HL-60 (cell line): Measurements from ENCODE around the gene ILDR1.

ENCODE experiments used
- GABPA ChIP-seq: IDR thresholded peaks from 2 replicates; pipeline ENCODE4 v1.6.1; 2012; ENCODE audit warnings: low read depth
- POLR2AphosphoS5 ChIP-seq: IDR thresholded peaks from 2 replicates; pipeline ENCODE4 v1.6.1; 2012; ENCODE audit warnings: low read depth
- SPI1 ChIP-seq: IDR thresholded peaks from 2 replicates; pipeline ENCODE4 v1.6.1; 2012; ENCODE audit warnings: low read depth, mild to moderate bottlenecking, borderline replicate concordance
- TF ChIP-seq, protein P1 (sequence below): IDR thresholded peaks from one replicate; pipeline ENCODE4 v1.5.1; 2011; ENCODE audit warnings: low read length, control low read depth, inconsistent platforms; ENCODE audit not compliant: insufficient read depth
- TF ChIP-seq, protein P2 (sequence below): IDR thresholded peaks from 2 replicates; pipeline ENCODE4 v1.6.1; 2012; ENCODE audit warnings: low read depth; ENCODE audit not compliant: insufficient replicate concordance

DNA sequence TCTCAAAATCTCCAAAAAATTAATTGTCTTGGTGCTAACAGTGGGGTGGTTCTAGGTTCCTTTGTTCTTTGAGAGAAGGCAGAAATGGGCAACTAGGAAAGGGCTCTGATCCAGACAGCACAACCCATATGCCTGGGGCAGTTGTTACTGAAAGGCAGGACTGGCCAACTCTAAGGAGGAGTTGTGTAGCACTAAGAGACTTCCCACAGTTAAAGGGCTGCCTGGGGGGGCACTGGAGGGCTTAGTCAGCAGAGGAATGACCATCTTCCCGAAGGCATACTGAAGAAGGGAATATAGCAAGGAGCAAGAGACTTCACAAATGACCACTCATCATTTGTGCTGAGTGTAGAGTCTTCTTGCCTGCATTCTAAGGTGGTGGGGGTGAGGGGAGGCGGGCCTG lies 15.8 kb downstream of the ILDR1 start:
- TF ChIP-seq, protein P1, sequence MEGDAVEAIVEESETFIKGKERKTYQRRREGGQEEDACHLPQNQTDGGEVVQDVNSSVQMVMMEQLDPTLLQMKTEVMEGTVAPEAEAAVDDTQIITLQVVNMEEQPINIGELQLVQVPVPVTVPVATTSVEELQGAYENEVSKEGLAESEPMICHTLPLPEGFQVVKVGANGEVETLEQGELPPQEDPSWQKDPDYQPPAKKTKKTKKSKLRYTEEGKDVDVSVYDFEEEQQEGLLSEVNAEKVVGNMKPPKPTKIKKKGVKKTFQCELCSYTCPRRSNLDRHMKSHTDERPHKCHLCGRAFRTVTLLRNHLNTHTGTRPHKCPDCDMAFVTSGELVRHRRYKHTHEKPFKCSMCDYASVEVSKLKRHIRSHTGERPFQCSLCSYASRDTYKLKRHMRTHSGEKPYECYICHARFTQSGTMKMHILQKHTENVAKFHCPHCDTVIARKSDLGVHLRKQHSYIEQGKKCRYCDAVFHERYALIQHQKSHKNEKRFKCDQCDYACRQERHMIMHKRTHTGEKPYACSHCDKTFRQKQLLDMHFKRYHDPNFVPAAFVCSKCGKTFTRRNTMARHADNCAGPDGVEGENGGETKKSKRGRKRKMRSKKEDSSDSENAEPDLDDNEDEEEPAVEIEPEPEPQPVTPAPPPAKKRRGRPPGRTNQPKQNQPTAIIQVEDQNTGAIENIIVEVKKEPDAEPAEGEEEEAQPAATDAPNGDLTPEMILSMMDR, result no peak
- TF ChIP-seq GABPA, result no peak
- no peak for TF ChIP-seq POLR2AphosphoS5
- TF ChIP-seq, protein P2, sequence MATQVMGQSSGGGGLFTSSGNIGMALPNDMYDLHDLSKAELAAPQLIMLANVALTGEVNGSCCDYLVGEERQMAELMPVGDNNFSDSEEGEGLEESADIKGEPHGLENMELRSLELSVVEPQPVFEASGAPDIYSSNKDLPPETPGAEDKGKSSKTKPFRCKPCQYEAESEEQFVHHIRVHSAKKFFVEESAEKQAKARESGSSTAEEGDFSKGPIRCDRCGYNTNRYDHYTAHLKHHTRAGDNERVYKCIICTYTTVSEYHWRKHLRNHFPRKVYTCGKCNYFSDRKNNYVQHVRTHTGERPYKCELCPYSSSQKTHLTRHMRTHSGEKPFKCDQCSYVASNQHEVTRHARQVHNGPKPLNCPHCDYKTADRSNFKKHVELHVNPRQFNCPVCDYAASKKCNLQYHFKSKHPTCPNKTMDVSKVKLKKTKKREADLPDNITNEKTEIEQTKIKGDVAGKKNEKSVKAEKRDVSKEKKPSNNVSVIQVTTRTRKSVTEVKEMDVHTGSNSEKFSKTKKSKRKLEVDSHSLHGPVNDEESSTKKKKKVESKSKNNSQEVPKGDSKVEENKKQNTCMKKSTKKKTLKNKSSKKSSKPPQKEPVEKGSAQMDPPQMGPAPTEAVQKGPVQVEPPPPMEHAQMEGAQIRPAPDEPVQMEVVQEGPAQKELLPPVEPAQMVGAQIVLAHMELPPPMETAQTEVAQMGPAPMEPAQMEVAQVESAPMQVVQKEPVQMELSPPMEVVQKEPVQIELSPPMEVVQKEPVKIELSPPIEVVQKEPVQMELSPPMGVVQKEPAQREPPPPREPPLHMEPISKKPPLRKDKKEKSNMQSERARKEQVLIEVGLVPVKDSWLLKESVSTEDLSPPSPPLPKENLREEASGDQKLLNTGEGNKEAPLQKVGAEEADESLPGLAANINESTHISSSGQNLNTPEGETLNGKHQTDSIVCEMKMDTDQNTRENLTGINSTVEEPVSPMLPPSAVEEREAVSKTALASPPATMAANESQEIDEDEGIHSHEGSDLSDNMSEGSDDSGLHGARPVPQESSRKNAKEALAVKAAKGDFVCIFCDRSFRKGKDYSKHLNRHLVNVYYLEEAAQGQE, result no peak
- TF ChIP-seq SPI1, result no peak
